CD4-positive, alpha-beta T cell (primary cell): ENCODE results near the gene MGAT5. TPM values are rescaled to one million over a fixed set of nuclear protein-coding genes. Genes with fewer than 3 reads are reported as not detected.

Source experiments
- ATAC-seq: fragments of 200-7000 bp; cut with Tn5 transposase; one replicate; pipeline ENCODE4 v1.10.0; 2022; ENCODE audit warnings: mild to moderate bottlenecking; ENCODE audit not compliant: poor library complexity
- CTCF ChIA-PET: fragments of 350-600 bp; sonication (Branson Sonifier 250); formaldehyde crosslinking; loops from one replicate; lab custom pipeline; 2021; ENCODE audit warnings: antibody characterized with exemption, inconsistent platforms; lab: Charles Lee
- POLR2A ChIA-PET: fragments of 350-600 bp; sonication (Branson Sonifier 250); formaldehyde crosslinking; loops from one replicate; lab custom pipeline; 2021; ENCODE audit warnings: antibody characterized with exemption, inconsistent platforms; lab: Charles Lee
- DNase-seq, 14 experiments: peaks; one replicate each; pipeline ENCODE4 v3.0.0-alpha.2; 2013 to 2020; ENCODE audit warnings: mixed read lengths in 2 of 14
- H3K27ac ChIP-seq, 2 donors: one replicate each; pipeline versions ENCODE4 v1.5.1 to v1.7.0; 2013; ENCODE audit warnings: low read length in 2 of 2, low read depth in 1 of 2, mild to moderate bottlenecking in 1 of 2
- H3K27me3 ChIP-seq, 2 experiments: 1 replicate in 1 of 2; 2 replicates in 1 of 2; pipeline versions ENCODE4 v1.6.1 to v1.7.0; 2013; ENCODE audit warnings: low read length in 2 of 2, control low read depth in 1 of 2, mild to moderate bottlenecking in 1 of 2, moderate library complexity in 1 of 2; ENCODE audit not compliant: insufficient read depth in 2 of 2, control insufficient read depth in 1 of 2
- H3K36me3 ChIP-seq: one replicate; pipeline ENCODE4 v1.6.1; 2013; ENCODE audit warnings: low read length, control low read depth; ENCODE audit not compliant: insufficient read depth
- H3K4me1 ChIP-seq: one replicate; pipeline ENCODE4 v1.6.1; 2013; ENCODE audit warnings: low read length, control low read depth; ENCODE audit not compliant: insufficient read depth
- H3K4me3 ChIP-seq: one replicate; pipeline ENCODE4 v1.5.1; 2013; ENCODE audit warnings: mild to moderate bottlenecking, low read length, moderate library complexity
- H3K9me3 ChIP-seq, 2 experiments: 1 replicate in 1 of 2; 2 replicates in 1 of 2; pipeline versions ENCODE4 v1.6.1 to v1.7.0; 2013; ENCODE audit warnings: low read length in 2 of 2, mild to moderate bottlenecking in 2 of 2, control low read depth in 1 of 2, moderate library complexity in 1 of 2; ENCODE audit not compliant: control insufficient read depth in 1 of 2, insufficient read depth in 1 of 2
- H3K27ac Mint-ChIP-seq: one replicate; pipeline ENCODE4 v1.8.0; 2020; ENCODE audit warnings: mixed read lengths
- H3K27me3 Mint-ChIP-seq: one replicate; pipeline ENCODE4 v1.8.0; 2021; ENCODE audit warnings: mixed read lengths
- H3K36me3 Mint-ChIP-seq: one replicate; pipeline ENCODE4 v1.8.0; 2021; ENCODE audit warnings: low read depth, mixed read lengths
- H3K4me1 Mint-ChIP-seq: one replicate; pipeline ENCODE4 v1.8.0; 2021; ENCODE audit warnings: low read depth, mixed read lengths
- H3K4me3 Mint-ChIP-seq: one replicate; pipeline ENCODE4 v1.8.0; 2020; ENCODE audit warnings: mild to moderate bottlenecking, mixed read lengths
- H3K9me3 Mint-ChIP-seq: one replicate; pipeline ENCODE4 v1.8.0; 2020; ENCODE audit warnings: mixed read lengths
- intact Hi-C, 2 experiments: fragments of 100-400 bp; cut with DNase I in 1 of 2; cut with micrococcal nuclease in 1 of 2; formaldehyde crosslinking; loops; one replicate each; pipeline versions ENCODE4 v1.15.1 to v1.9.0; 2023 to 2025; cut with DNase I, micrococcal nuclease
- total RNA-seq, 174 experiments: library from RNA in 2 of 174; stranded (reverse) in 2 of 174; gene quantifications; one replicate each; pipeline ENCODE4 v1.2.3 and lab custom pipeline; 2021 to 2026
- TF ChIP-seq, protein P1 (sequence below): fragments of 200-600 bp; IDR thresholded peaks from one replicate; pipeline ENCODE4 v1.8.0; 2022; ENCODE audit warnings: antibody characterized with exemption, mild to moderate bottlenecking

MGAT5 gene
- total RNA-seq, 2 experiments from 2014 or later, result 77.5 to 77.8 TPM

DNA sequence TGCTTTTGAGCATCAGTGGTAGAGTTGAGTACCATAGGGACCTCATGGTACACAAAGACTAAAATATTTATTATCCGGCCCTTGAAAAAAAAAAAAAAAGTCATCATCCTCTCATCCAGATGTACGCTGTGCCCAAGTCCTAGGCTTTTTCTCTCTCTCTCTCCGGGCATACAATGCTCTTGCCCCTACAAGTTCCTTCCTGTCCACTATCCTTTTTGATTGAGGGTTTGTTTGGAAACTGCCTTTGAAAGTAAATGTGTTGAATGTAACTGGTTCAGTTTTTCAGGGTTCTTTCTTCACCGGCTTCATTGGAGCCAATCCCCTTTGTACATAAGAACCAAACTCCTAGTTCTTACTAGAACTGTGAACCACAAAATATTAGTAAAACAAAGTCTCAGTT lies 130.3 kb downstream of the MGAT5 start:
- H3K27me3 Mint-ChIP-seq, result no peaks in the 10 kb centered on the region
- no peak overlapping the region for H3K4me3 Mint-ChIP-seq
- no peaks in the 10 kb centered on the region for H3K9me3 ChIP-seq
- DNase-seq, result no peak
- H3K9me3 Mint-ChIP-seq, result no peaks in the 10 kb centered on the region
- no peak overlapping the region for H3K27ac Mint-ChIP-seq
- H3K4me3 ChIP-seq, result no peak overlapping the region
- peaks cover 14% of the 10 kb centered on the region for H3K36me3 ChIP-seq
- H3K27ac ChIP-seq, result no peak overlapping the region
- no peak for ATAC-seq
- H3K36me3 Mint-ChIP-seq, result peaks cover 41% of the 10 kb centered on the region
- peaks cover 11% of the 10 kb centered on the region for H3K4me1 Mint-ChIP-seq
- no peaks in the 10 kb centered on the region for H3K4me1 ChIP-seq
- intact Hi-C loops, result no loop called here
- ChIA-PET CTCF (no interaction called here), POLR2A (no interaction called here)
- H3K27me3 ChIP-seq, result no peaks in the 10 kb centered on the region
- TF ChIP-seq, protein P1, sequence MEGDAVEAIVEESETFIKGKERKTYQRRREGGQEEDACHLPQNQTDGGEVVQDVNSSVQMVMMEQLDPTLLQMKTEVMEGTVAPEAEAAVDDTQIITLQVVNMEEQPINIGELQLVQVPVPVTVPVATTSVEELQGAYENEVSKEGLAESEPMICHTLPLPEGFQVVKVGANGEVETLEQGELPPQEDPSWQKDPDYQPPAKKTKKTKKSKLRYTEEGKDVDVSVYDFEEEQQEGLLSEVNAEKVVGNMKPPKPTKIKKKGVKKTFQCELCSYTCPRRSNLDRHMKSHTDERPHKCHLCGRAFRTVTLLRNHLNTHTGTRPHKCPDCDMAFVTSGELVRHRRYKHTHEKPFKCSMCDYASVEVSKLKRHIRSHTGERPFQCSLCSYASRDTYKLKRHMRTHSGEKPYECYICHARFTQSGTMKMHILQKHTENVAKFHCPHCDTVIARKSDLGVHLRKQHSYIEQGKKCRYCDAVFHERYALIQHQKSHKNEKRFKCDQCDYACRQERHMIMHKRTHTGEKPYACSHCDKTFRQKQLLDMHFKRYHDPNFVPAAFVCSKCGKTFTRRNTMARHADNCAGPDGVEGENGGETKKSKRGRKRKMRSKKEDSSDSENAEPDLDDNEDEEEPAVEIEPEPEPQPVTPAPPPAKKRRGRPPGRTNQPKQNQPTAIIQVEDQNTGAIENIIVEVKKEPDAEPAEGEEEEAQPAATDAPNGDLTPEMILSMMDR, result no peak

DNA sequence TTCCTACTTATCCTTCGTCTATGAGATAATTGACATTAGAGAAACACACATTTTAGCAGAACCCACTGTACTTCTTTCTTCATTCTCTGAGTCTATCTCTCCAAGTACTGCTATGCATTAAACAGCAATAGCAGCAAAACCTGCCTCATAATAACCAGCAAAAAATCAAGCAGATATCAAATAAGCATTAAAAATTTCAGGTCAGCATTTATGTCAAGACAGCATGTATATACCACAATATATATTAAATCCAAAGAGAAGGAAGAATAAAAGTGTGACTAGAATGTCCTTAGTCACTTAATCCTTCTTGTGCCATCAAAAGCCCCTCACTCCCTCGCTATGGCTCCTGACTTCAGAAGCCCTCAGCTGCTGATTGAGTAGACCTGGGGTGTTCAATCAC lies 131.3 kb downstream of the MGAT5 start:
- Histone ChIP-seq H3K36me3 (peaks cover 8% of the 10 kb centered on the region), H3K27ac (no peak overlapping the region), H3K4me1 (no peaks in the 10 kb centered on the region), H3K9me3 (no peaks in the 10 kb centered on the region), H3K27me3 (no peaks in the 10 kb centered on the region), H3K4me3 (no peak overlapping the region)
- TF ChIP-seq, protein P1, result no peak
- Mint-ChIP-seq H3K27me3 (no peaks in the 10 kb centered on the region), H3K4me1 (peaks cover 11% of the 10 kb centered on the region), H3K27ac (no peak overlapping the region), H3K36me3 (peaks cover 41% of the 10 kb centered on the region), H3K4me3 (no peak overlapping the region), H3K9me3 (no peaks in the 10 kb centered on the region)
- ATAC-seq (no peak), DNase-seq (no peak)
- POLR2A ChIA-PET, result no interaction called here
- CTCF ChIA-PET, result interaction anchor here (1.9 kb wide), 1 partner anchor 26 kb away, joined by 5 read pairs; no protein-coding TSS in a partner anchor
- intact Hi-C loops, result no loop called here

- H3K4me1 ChIP-seq, result peaks cover 5% of the 10 kb centered on the region
- Mint-ChIP-seq H3K4me1 (peaks cover 19% of the 10 kb centered on the region), H3K4me3 (no peak overlapping the region), H3K27ac (peak overlapping the region; percentile 22), H3K9me3 (no peaks in the 10 kb centered on the region), H3K27me3 (no peaks in the 10 kb centered on the region), H3K36me3 (peaks cover 45% of the 10 kb centered on the region)
- H3K4me3 ChIP-seq, result no peak overlapping the region
- H3K36me3 ChIP-seq, result peaks cover 4% of the 10 kb centered on the region
- no peaks in the 10 kb centered on the region for H3K9me3 ChIP-seq
- H3K27ac ChIP-seq, result no peak overlapping the region
- DNase-seq, result no peak
- no peak for ATAC-seq
- ChIA-PET CTCF (interaction anchor here (1.9 kb wide), 1 partner anchor 25 kb away, joined by 5 read pairs; no protein-coding TSS in a partner anchor), POLR2A (no interaction called here)
- TF ChIP-seq, protein P1, result no peak
- H3K27me3 ChIP-seq, result no peaks in the 10 kb centered on the region
- intact Hi-C loops, result no loop called here
These were observed 132.4 kb downstream of the MGAT5 start for GRCh38 chr2:134386310-134386709.
